Measurements from ENCODE around the gene ATP6V0B.

DNA sequence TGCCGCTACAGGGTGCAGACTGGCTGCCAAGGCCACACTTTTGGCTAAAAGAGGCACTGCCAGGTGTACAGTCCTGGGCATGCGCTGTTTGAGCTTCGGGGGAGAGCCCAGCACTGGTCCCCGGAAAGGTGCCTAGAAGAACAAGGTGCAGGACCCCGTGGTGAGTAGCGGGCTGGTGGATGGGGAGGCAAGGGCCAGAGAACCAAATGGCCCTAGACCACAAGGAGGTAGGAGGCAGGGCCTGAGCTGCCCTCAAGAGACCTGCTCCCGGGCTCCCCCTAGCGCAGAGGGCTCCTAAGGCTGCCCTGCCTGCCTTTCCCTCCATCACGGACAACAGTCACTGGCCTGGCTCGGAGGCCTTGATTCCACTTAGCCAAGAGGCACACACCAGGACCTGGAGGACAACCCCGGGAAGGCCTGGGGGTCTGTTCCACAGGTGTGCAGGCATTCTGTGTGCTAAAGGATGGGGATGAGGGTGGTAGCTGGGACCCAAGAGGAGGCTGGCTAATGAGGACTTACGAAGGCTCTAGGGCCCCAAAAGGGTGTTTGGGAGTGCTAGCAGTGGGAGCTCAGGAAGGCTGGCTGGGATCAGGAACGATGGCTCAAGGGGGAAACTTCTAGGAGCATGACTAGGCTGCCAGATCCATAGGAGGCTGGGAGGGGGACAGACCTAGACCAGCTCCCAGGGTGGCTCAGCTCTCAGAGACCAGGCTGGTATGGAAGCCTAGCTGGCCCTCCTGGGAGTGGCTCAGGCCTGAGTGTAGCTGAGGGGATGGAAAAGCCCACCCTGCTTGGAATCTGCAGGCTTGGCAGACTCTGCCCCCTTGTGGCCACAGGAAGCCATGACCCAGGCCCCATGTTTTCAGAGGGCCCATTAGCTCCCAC, 40.4 kb upstream of the ATP6V0B start:
- TF ChIP-seq GATA3 (IDR thresholded peaks at IDR 0.05; ENCODE audit: low read depth, low read length) (no peak), GATA2 (IDR thresholded peaks at IDR 0.05; ENCODE audit: low read depth, low read length) (no peak)

Data from SH-SY5Y (cell line).